PC-9 (cell line): Measurements from ENCODE around the gene AGTPBP1. TPM values are rescaled to one million over a fixed set of nuclear protein-coding genes. Genes with fewer than 3 reads are reported as not detected.

Source experiments
- BruUV-seq: library from RNA; stranded (reverse); fragments of 400-500 nt; replicated peaks from 2 replicates; lab custom pipeline; 2021; lab: Mats Ljungman, UMichigan
- CTCF ChIA-PET: fragments of 300-600 bp; sonication (Branson Sonifier 250); formaldehyde crosslinking; loops from one replicate; lab custom pipeline; 2022; ENCODE audit warnings: antibody characterized with exemption; lab: Charles Lee
- POLR2A ChIA-PET: fragments of 300-600 bp; sonication (Branson Sonifier 250); formaldehyde crosslinking; loops from one replicate; lab custom pipeline; 2022; ENCODE audit warnings: antibody characterized with exemption; ENCODE audit not compliant: unreplicated experiment; lab: Charles Lee
- DNase-seq, 2 experiments: peaks; one replicate each; pipeline versions ENCODE4 v3.0.0 to v3.0.0-alpha.2; 2015 to 2022; ENCODE audit warnings: mixed read lengths in 1 of 2
- H2AFZ ChIP-seq: fragments of 200-600 bp; sonication (generic); 2 replicates; pipeline ENCODE4 v1.8.1; 2017; ENCODE audit warnings: antibody characterized with exemption
- H3F3A ChIP-seq: fragments of 200-600 bp; sonication (generic); 2 replicates; pipeline ENCODE4 v1.8.1; 2017; ENCODE audit warnings: antibody characterized with exemption, mild to moderate bottlenecking, low read depth; ENCODE audit not compliant: insufficient read depth
- H3K27ac ChIP-seq: fragments of 200-600 bp; sonication (generic); 2 replicates; pipeline ENCODE4 v1.6.1; 2016; ENCODE audit warnings: mixed run types
- H3K27me3 ChIP-seq: fragments of 200-600 bp; sonication (generic); 2 replicates; pipeline ENCODE4 v1.6.1; 2016; ENCODE audit warnings: low read depth, mixed run types; ENCODE audit not compliant: insufficient read depth
- H3K36me3 ChIP-seq: fragments of 200-600 bp; sonication (generic); 2 replicates; pipeline ENCODE4 v1.6.1; 2016; ENCODE audit warnings: low read depth, mixed run types
- H3K4me1 ChIP-seq: fragments of 200-600 bp; sonication (generic); replicated peaks from 2 replicates; pipeline ENCODE4 v1.6.1; 2016; ENCODE audit warnings: mixed run types; ENCODE audit not compliant: insufficient read depth
- H3K4me2 ChIP-seq: fragments of 200-600 bp; sonication (generic); 2 replicates; pipeline ENCODE4 v1.6.1; 2017; ENCODE audit warnings: mixed run types
- H3K4me3 ChIP-seq: fragments of 200-600 bp; sonication (generic); 2 replicates; pipeline ENCODE4 v1.6.1; 2016; ENCODE audit warnings: mixed run types
- H3K79me2 ChIP-seq: fragments of 200-600 bp; sonication (generic); 2 replicates; pipeline ENCODE4 v1.6.1; 2017; ENCODE audit warnings: low read depth, mixed run types
- H3K9me2 ChIP-seq: fragments of 200-600 bp; sonication (generic); 2 replicates; pipeline ENCODE4 v1.8.1; 2017; ENCODE audit warnings: mild to moderate bottlenecking; ENCODE audit not compliant: insufficient read depth
- H3K9me3 ChIP-seq: fragments of 200-600 bp; sonication (generic); 2 replicates; pipeline ENCODE4 v1.8.1; 2016; ENCODE audit warnings: low read depth; ENCODE audit not compliant: insufficient read depth
- H4K20me1 ChIP-seq: fragments of 200-600 bp; sonication (generic); 2 replicates; pipeline ENCODE4 v1.8.1; 2017; ENCODE audit not compliant: insufficient read depth
- EZH2 ChIP-seq: fragments of 200-600 bp; sonication (generic); IDR thresholded peaks from 2 replicates; pipeline ENCODE4 v1.8.0; 2017; ENCODE audit warnings: antibody characterized with exemption, low read depth
- intact Hi-C: fragments of 100-400 bp; cut with micrococcal nuclease; formaldehyde crosslinking; loops from one replicate; pipeline ENCODE4 v1.10.0; 2022; ENCODE audit not compliant: unreplicated experiment
- total RNA-seq: library from RNA; stranded (reverse); gene quantifications from 2 replicates; pipeline ENCODE4 v1.2.3, GENCODE V29; 2021
- TF ChIP-seq, protein P1 (sequence below): fragments of 200-600 bp; sonication (generic); conservative IDR thresholded peaks from 2 replicates; pipeline ENCODE4 v1.6.1; 2017; ENCODE audit warnings: mixed run types, antibody characterized with exemption, mild to moderate bottlenecking, moderate library complexity

Gene AGTPBP1
- total RNA-seq, 1 experiment from 2014 or later, result 19.8 TPM

DNA sequence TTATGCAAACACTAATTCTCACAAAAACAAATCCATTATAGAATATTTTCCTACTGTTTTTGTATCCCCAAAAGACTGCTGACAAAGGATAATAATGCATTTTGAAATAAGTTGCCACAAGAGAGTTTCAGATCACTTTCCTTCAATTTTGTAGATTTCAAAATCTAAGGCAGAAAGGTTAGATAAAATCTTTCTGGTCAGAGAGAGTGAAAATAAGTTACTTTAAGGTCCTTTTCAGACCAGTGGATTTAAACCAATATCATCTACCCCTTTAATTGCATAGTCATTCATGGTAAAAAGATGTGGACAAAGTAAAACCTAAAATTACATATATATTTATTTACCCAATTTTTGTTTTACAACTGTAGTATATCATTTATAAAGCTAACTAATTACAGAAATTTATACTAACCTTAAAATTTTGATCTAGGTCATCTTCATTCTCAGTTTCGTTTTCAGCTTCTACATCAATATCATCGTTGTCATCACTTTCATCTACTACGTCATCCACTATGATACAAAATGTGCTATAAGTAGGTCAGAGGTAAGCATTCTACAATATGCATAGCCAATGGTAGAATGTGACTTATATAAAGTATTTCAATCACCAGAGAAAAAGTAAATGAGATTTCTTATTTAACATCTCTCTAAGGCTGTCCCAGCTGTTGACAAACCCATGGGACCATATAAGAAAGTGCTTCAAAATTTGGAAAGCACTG is 95.7 kb downstream of the AGTPBP1 start:
- H3K27ac ChIP-seq, result no peak overlapping the region
- H3K36me3 ChIP-seq, result no peaks in the 10 kb centered on the region
- H3K27me3 ChIP-seq, result no peaks in the 10 kb centered on the region
- TF ChIP-seq, protein P1, sequence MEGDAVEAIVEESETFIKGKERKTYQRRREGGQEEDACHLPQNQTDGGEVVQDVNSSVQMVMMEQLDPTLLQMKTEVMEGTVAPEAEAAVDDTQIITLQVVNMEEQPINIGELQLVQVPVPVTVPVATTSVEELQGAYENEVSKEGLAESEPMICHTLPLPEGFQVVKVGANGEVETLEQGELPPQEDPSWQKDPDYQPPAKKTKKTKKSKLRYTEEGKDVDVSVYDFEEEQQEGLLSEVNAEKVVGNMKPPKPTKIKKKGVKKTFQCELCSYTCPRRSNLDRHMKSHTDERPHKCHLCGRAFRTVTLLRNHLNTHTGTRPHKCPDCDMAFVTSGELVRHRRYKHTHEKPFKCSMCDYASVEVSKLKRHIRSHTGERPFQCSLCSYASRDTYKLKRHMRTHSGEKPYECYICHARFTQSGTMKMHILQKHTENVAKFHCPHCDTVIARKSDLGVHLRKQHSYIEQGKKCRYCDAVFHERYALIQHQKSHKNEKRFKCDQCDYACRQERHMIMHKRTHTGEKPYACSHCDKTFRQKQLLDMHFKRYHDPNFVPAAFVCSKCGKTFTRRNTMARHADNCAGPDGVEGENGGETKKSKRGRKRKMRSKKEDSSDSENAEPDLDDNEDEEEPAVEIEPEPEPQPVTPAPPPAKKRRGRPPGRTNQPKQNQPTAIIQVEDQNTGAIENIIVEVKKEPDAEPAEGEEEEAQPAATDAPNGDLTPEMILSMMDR, result no peak
- H2AFZ ChIP-seq, result no peak overlapping the region
- no peaks in the 10 kb centered on the region for H3K4me1 ChIP-seq
- H3K79me2 ChIP-seq, result no peaks in the 10 kb centered on the region
- H3K9me2 ChIP-seq, result no peaks in the 10 kb centered on the region; the same call in 1 of the 2 replicates
- ChIA-PET CTCF (no interaction called here), POLR2A (no interaction called here)
- no peaks in the 10 kb centered on the region for H4K20me1 ChIP-seq
- no peaks in the 10 kb centered on the region for H3F3A ChIP-seq
- DNase-seq, result no peak
- no peaks in the 10 kb centered on the region for H3K9me3 ChIP-seq
- H3K4me2 ChIP-seq, result no peak overlapping the region
- intact Hi-C loops, result no loop called here
- no peak overlapping the region for H3K4me3 ChIP-seq
- no TSS peak for BruUV-seq

DNA sequence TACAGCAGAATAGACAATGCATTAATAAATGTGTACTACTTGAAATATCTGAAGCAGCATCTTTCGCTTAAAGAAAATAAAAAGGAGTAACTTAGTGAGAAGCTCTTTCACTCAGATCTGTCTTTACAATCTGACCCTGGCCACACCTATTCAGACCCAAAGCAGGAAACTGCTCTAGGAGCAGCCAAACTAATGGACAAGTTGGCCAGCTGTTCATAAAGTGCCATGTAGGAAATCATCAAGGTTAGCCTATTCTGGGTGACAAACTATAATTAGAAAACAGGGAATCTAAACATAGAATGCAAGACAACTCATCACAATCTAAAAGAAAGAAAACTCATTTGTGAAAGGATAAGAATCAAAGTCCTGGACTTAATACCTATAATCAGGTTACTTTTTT is 101.3 kb downstream of the AGTPBP1 start:
- Histone ChIP-seq H3F3A (no peaks in the 10 kb centered on the region), H4K20me1 (no peaks in the 10 kb centered on the region), H3K4me1 (no peaks in the 10 kb centered on the region), H3K9me2 (no peaks in the 10 kb centered on the region; the same call in 1 of the 2 replicates), H3K9me3 (no peaks in the 10 kb centered on the region), H2AFZ (no peak overlapping the region), H3K27ac (no peak overlapping the region), H3K4me3 (no peak overlapping the region), H3K36me3 (no peaks in the 10 kb centered on the region), H3K79me2 (no peaks in the 10 kb centered on the region), H3K4me2 (no peak overlapping the region), H3K27me3 (no peaks in the 10 kb centered on the region)
- TF ChIP-seq EZH2, result no peak
- TF ChIP-seq, protein P1, result no peak
- intact Hi-C loops, result no loop called here
- ChIA-PET CTCF (no interaction called here), POLR2A (no interaction called here)
- no TSS peak for BruUV-seq
- no peak for DNase-seq

DNA sequence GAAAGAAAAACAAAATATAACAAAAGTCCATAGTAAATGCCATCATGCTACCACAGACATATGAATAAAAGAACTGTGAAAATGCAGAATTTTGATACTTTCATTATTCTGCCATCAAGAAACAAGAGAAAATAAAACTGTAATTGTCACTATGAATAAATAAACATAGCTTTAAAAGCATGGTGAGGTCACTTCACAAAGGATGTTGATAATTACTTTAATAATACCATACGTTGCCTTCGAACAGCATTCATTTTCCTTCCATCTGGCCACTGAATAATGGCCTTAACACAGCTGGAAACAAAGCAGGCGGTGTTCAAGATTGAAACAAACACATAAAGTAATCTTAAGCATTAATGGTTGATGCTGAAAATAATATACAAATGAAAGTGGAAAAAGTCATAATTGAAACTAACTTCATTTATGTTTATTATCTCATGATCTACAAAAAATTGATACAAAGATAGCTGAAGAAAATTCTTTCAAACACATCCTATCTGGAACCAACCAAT is 102.0 kb downstream of the AGTPBP1 start:
- Histone ChIP-seq H2AFZ (no peak overlapping the region), H3K9me2 (no peaks in the 10 kb centered on the region; the same call in 1 of the 2 replicates), H4K20me1 (no peaks in the 10 kb centered on the region), H3K4me2 (no peak overlapping the region), H3K9me3 (no peaks in the 10 kb centered on the region), H3F3A (no peaks in the 10 kb centered on the region), H3K36me3 (no peaks in the 10 kb centered on the region), H3K27me3 (no peaks in the 10 kb centered on the region), H3K27ac (no peak overlapping the region), H3K4me1 (no peaks in the 10 kb centered on the region), H3K79me2 (no peaks in the 10 kb centered on the region), H3K4me3 (no peak overlapping the region)
- intact Hi-C loops, result no loop called here
- ChIA-PET POLR2A (no interaction called here), CTCF (no interaction called here)
- TF ChIP-seq, protein P1, result no peak
- TF ChIP-seq EZH2, result no peak
- BruUV-seq, result no TSS peak
- no peak for DNase-seq
